T-helper 1 cell (primary cell): ENCODE results near the gene MOB1A.

Source experiments
- DNase-seq, 5 donors: peaks; one replicate each; pipeline ENCODE4 v3.0.0-alpha.2; 2012 to 2020

The MOB1A gene

GRCh38 chr2:74103763-74104162 lies 74.9 kb downstream of the MOB1A start:
- no peak for DNase-seq
